RWPE2 (cell line): ENCODE data around the gene TECPR1.

Source experiments
- ATAC-seq: fragments of 200-7000 bp; cut with Tn5 transposase; 3 replicates; pipeline ENCODE4 v1.9.1; 2021; ENCODE audit warnings: low read depth
- DNase-seq: peaks from one replicate; pipeline ENCODE4 v3.0.0-alpha.2; 2020; ENCODE audit warnings: low spot score
- H3K27ac ChIP-seq: fragments of 450-650 bp; 2 replicates; pipeline ENCODE4 v1.5.1; 2017; ENCODE audit warnings: mild to moderate bottlenecking; ENCODE audit not compliant: poor library complexity, severe bottlenecking
- H3K27me3 ChIP-seq: fragments of 250-450 bp; sonication (Bioruptor Pico); 2 replicates; pipeline ENCODE4 v1.5.1; 2021; ENCODE audit warnings: mild to moderate bottlenecking, moderate library complexity; ENCODE audit not compliant: insufficient read depth, poor library complexity, severe bottlenecking
- H3K36me3 ChIP-seq: fragments of 250-450 bp; sonication (Bioruptor Pico); 2 replicates; pipeline ENCODE4 v1.5.1; 2020; ENCODE audit warnings: low read depth, mild to moderate bottlenecking, moderate library complexity
- H3K4me1 ChIP-seq: fragments of 250-450 bp; sonication (Bioruptor Pico); 2 replicates; pipeline ENCODE4 v1.5.1; 2021; ENCODE audit warnings: mild to moderate bottlenecking, moderate library complexity; ENCODE audit not compliant: insufficient read depth, poor library complexity, severe bottlenecking
- H3K4me3 ChIP-seq: fragments of 250-450 bp; sonication (Bioruptor Pico); 2 replicates; pipeline ENCODE4 v1.5.1; 2021; ENCODE audit warnings: mild to moderate bottlenecking, moderate library complexity; ENCODE audit not compliant: severe bottlenecking
- H3K9me3 ChIP-seq: fragments of 250-450 bp; sonication (Bioruptor Pico); 2 replicates; pipeline ENCODE4 v1.5.1; 2021; ENCODE audit warnings: mild to moderate bottlenecking, moderate library complexity; ENCODE audit not compliant: severe bottlenecking
- CTCF ChIP-seq: fragments of 450-650 bp; IDR thresholded peaks from one replicate; pipeline ENCODE4 v1.5.1; 2017; ENCODE audit warnings: mild to moderate bottlenecking, moderate library complexity; ENCODE audit not compliant: poor library complexity, severe bottlenecking

Gene TECPR1

GRCh38 chr7:98209166-98209920, 42.7 kb downstream of the TECPR1 start:
- no peak overlapping the region for H3K4me3 ChIP-seq
- no peak for TF ChIP-seq CTCF
- H3K27ac ChIP-seq, result no peak overlapping the region
- ATAC-seq, result no peak
- no peaks in the 10 kb centered on the region for H3K9me3 ChIP-seq
- DNase-seq, result no peak
- no peaks in the 10 kb centered on the region for H3K27me3 ChIP-seq
- H3K4me1 ChIP-seq, result no peaks in the 10 kb centered on the region
- no peaks in the 10 kb centered on the region; the same call in 1 of the 2 replicates for H3K36me3 ChIP-seq

GRCh38 chr7:98206451-98207330, 45.3 kb downstream of the TECPR1 start:
- H3K9me3 ChIP-seq, result no peaks in the 10 kb centered on the region
- H3K36me3 ChIP-seq, result no peaks in the 10 kb centered on the region; the same call in 1 of the 2 replicates
- no peak overlapping the region for H3K4me3 ChIP-seq
- H3K27me3 ChIP-seq, result no peaks in the 10 kb centered on the region
- H3K4me1 ChIP-seq, result no peaks in the 10 kb centered on the region
- DNase-seq (no peak), ATAC-seq (no peak)
- no peak for TF ChIP-seq CTCF
- no peak overlapping the region for H3K27ac ChIP-seq

- ATAC-seq, result no peak
- H3K4me1 ChIP-seq, result no peaks in the 10 kb centered on the region
- no peaks in the 10 kb centered on the region for H3K9me3 ChIP-seq
- TF ChIP-seq CTCF, result no peak
- no peak for DNase-seq
- no peaks in the 10 kb centered on the region; the same call in 1 of the 2 replicates for H3K36me3 ChIP-seq
- H3K27me3 ChIP-seq, result no peaks in the 10 kb centered on the region
- no peak overlapping the region for H3K4me3 ChIP-seq
- no peak overlapping the region for H3K27ac ChIP-seq
Measured at GRCh38 chr7:98205162-98205845, 46.7 kb downstream of the TECPR1 start.

- H3K4me3 ChIP-seq, result no peak overlapping the region
- no peaks in the 10 kb centered on the region for H3K4me1 ChIP-seq
Measured at GRCh38 chr7:98204670-98205069, 47.4 kb downstream of the TECPR1 start.

More at GRCh38 chr7:98204670-98205069, 47.4 kb downstream of the TECPR1 start:
- no peak for TF ChIP-seq CTCF
- Histone ChIP-seq H3K27ac (no peak overlapping the region), H3K36me3 (no peaks in the 10 kb centered on the region; the same call in 1 of the 2 replicates), H3K9me3 (no peaks in the 10 kb centered on the region), H3K27me3 (no peaks in the 10 kb centered on the region)
- DNase-seq (no peak), ATAC-seq (no peak)
